NCI-H524 treated with DMSO at 0.1 percent for 48 hours (cell line): Measurements from ENCODE around the gene MYL6.
"Not testable (repeated sequence)": the region's sequence is repeated elsewhere in the genome, so short reads cannot be mapped to it uniquely, and the experiment has no call there.

Experiments
- DNase-seq: peaks from one replicate; lab custom pipeline; 2025; lab: John Stamatoyannopoulos, UW

Gene MYL6

DNA sequence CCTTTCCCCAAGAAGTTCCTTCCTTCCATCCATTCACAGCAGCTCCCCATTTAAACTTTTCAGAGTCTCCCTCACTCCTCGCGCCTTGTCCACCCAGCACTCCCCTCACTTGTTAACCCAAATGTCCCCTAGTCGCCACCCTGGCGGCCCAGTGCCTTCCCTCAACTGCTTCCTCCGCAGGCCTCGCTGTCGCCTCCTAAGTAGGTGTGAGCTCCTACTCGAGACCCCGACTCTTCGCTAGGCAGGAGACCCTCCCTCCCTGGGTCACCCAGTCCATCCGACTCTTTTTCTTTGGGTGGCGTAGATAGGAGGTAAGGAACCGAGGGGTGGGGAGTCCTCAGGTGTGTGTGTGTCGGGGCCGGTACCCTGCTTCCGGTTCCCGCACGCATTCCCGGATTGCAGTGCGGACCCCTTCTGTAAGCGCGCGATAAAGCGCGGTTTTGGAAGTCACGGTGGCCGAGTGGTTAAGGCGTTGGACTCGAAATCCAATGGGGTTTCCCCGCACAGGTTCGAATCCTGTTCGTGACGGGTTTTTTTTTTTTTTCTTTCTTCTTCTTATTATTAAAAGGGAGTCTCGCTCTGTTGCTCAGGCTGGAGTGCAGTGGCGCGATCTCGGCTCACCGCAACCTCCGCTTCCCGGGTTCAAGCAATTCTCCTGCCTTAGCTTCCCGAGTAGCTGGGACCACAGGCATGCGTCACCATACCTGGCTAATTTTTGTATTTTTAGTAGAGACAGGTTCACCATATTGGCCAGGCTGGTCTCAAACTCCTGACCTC lies 31.9 kb downstream of the MYL6 start:
- peak; percentile 23 for DNase-seq

DNA sequence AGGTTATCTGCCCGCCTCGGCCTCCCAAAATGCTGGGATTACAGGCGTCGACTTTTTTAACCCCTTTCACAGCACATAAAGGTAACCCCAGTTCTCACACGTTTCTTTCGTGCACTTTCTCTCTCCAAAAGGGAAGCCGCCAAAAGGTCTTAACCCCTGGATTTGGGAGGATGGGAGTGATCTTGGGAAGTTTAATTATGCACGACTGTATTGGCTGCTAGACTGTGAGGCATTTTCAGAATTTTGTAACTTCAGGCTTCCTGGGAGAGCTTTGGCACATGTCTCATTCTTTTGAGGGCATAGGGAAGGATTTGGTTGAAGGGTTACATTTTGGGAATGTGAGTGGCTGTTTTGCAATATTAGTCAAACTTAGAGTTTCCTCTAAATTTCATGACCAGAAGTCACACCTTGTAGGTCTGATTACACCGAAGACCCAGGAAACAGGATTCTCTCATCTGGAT lies 32.6 kb downstream of the MYL6 start:
- no peak for DNase-seq

DNA sequence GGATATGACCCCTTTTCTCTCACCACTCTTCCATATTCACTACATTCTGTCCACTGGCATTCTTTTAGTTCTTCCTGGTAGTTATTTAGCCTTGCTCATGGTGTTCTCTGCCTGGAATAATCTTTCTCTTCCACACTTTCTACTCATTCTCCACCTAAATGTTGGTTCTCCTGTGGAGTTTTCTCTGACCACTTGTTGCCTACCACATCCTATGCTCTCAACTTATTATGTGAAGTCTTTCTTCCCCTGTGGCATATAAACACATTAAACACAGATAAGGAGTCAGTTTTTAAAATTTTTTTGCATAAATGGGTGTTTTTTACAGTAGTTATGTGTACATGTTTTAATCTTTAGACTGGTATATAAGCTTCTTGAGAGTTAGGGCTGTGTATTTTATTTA lies 34.4 kb downstream of the MYL6 start:
- DNase-seq: no peak

DNA sequence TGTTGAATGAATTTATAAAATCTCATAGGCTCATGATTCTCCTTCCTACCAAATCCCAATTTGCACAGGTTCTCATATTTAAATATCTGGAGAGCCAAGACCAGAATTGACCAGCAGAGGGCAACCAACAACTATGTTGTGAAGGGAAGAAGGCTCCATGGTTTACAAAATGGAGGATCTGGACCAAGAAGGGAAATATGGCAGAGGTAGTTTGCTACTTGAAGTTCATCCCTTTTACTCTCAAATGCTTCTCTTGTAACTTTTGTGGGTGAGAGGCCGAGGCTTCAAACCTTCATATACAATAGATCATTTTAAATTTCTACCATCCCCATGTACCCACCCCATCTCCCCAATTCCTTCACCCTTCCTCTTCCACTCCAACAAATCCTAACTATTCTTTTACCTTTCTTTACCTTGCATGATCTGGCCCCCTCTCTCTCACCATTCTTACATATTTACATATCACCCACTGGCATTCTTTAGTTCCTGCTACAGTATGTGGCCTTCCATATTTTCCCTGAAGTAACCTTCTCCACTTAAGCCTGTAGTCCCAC lies 34.9 kb downstream of the MYL6 start:
- no peak for DNase-seq

DNA sequence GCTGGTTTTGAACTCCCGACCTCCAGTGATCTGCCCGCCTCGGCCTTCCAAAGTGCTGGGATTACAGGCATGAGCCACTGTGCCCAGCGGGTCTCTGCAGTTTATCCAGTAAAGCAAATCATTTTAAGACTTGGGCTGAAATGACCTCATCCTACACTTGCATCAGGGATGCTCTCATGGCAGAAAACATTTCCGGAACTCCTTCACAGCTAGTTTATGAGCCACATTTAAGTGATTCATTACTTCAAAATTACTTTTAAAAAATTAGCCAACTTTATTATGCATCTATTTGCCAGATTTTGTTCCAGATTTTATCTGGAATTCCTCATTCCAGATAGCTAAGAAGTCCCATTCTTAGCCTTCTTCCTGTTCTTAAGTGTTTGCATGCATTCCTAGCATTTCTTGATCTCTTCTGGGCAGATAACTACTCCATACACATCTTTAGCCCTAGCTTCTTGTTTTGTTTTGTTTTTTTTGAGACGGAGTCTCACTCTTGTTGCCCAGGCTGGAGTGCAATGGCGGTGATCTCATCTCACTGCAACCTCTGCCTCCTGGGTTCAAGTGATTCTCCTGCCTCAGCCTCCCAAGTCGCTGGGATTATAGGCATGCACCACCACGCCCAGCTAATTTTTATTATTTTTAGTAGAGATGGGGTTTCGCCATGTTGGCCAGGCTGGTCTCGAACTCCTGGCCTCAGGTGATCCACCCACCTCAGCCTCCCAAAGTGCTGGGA lies 38.8 kb downstream of the MYL6 start:
- DNase-seq: not testable (repeated sequence)

DNA sequence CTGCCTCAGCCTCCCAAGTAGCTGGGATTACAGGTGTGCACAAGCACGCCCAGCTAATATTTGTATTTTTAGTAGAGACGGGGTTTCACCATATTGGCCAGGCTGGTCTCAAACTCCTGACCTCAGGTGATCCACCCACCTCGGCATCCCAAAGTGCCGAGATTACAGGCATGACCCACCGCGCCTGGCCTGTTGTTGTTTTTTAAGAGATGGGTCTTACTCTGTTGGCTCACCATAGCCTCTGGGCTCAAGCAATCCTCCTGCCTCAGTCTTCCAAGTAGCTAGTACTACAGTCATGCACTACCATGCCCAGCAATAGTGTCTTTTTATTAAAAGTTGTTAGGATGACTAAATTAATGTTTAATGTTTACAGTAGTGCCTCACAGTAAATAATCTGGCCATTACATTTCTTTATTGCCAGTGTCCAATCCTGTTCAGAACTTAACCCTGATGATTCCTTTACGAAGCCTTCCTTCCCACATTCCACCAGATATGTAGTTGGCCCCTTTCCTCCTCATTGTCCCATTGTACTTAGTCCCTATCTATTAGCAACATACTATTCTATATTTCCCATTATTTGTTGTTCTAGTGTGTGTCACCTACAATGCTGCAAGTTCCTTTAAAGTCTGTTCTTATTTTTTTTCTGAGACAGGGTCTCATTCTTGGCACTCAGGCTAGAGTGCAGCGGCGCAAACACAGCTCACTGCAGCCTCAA lies 39.9 kb downstream of the MYL6 start:
- no peak for DNase-seq

DNA sequence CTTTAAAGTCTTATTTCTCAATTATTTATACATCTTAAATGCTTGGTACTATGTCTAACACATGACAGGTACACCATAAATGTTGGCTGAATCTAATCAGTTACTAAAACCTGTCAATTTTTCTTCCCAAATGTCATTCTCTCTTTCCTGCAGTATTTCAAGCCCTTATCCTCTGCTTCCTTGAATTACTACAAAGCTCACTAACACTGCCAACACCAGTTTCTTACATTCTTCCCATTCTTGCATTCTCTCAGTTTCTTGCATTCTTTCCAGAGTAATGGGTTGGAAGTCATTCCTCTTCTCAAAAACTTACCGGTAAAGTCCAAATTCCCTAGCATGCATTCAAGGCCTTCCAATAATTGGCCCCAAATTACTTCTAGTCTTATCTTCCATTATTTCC lies 40.7 kb downstream of the MYL6 start:
- no peak for DNase-seq

DNA sequence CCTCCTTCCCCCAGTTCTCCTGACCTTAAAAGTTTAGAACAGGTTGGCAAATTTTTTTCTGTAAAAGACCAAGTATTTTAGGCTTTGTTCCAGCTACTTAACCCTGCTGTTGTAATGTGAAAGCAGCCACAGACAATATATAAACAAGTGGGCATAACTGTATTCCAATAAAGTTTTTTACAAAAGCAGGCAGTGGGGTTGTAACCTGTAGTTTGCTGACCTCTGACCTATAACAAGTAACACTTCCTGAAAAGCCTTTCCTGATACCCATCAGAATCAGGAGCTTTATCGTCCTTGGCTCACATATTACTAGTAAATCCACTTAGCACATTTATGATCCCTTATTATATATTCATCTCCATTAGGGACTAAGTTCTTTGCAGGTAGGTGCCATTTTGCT lies 44.2 kb downstream of the MYL6 start:
- DNase-seq: no peak

DNA sequence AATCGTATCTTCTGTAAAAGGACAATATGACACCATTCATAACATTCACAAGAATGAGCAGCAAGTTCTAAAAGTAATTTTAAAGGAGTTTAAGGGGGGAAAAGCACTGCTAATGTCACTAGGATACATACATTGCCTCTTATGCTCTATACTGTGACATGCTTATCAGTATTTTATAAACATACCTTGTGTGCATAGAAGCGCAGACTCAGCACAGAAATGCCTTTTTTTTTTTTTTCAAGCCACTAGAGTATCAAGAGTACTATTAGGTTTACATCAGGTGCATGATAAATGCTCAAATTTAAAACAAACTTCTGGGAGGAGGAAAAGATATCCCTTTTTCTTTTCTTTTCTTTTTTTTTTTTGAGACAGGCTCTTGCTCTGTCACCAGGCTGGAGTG lies 44.7 kb downstream of the MYL6 start:
- DNase-seq: no peak

DNA sequence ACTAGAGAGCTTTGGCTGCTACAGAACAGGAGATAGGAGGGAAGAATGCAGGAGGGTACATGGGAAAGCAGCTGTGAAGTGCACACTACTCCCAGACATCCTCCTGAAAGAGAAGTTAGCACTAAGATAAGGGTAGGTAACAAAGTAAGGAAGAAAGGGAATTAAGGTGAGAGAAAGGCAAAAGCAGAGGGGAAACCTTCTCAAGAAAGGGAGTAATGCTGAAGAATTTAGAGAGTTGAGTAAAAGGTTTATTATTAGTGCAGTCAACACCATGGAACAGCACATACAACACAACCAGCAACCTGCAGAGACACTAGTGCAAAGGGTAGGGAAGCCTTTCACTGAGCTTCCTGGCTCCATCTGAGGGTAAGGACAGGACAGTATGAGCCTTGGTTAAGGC lies 46.1 kb downstream of the MYL6 start:
- DNase-seq: no peak

DNA sequence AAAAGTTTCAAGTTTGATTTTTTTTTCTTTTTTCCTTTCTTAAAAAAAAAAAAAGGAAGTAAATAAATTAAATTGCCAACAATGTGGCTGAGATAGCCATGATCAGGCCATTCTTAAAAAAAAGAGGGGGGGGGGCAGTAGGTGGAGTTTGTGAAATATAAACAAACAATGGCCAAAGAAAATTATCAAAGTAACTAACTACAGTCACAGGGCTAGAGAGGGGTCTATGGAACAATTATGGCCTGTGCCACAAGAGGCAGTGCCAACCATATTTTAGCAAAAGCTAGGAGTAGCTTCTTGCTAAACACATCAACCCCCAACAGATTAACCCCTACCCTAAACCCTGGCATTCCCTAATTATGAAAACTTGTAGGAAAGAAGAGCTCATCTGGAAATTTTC lies 47.3 kb downstream of the MYL6 start:
- DNase-seq: no peak

DNA sequence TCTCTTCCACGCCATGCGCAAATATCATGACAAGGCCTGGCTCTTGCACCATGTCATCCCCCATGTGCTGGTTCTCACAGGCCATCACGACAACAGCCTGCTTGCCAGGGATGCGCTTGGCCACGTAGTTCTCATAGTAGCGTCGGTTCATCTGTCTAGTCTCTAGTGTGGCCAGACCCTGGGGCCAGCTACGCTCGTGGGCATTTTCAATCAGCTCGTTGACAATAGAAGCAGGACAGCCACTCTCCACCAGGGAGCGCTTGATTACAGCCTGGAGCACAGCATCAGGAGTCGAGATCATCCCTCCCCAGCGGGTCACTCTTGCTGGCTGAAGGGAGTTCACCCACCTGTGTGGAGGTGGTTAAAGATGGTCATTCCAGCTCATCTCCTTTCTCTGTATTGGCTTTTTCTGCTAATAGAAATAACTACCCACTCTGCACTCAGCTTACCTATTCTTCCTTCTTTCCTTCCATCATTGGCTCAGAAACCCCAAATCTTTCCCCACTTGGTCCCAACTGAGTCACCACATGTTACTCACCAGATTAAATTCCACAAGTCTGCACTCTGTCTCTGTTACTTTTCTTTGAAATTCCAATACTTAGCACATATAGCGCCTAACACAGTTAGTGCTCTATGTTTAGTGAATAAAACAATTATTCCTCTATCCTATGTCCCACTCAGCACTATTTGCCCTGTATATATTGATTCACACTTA lies 48.5 kb downstream of the MYL6 start:
- DNase-seq: no peak

DNA sequence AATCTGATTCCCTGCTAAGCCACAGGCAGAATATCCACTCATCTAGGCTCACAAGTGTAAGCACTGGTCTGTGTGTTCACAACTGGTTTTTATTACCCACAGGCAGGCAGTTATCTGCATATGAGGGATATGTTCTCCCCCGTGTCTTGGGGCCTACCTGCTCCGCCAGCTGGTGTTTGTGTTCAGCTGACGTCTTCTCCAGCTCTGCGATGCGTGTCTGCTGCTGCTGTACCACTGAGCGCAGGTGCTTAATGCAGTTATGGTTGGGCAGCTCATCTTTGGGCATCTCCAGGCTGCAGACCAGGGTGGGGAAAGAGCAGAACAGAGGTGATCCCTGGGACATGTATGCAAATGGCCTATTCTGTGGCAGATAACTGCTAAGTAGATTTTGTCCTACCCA lies 49.8 kb downstream of the MYL6 start:
- DNase-seq: no peak
